Activated naive CD4-positive, alpha-beta T cell treated with anti-CD3 and anti-CD28 coated beads, Interleukin-2, amount 50 U/mL, for 16 hours (primary cell): ENCODE data around the gene FUT4.
"Not testable (repeated sequence)": the region's sequence is repeated elsewhere in the genome, so short reads cannot be mapped to it uniquely, and the experiment has no call there.

Experiments
- DNase-seq: peaks from one replicate; pipeline ENCODE4 v3.0.0-alpha.2; 2020

Gene FUT4

GRCh38 chr11:94543695-94544645 lies at the start of gene FUT4:
TSS of gene FUT4 (plus strand) at chr11:94543921. CDS start at chr11:94544134, 213 bp downstream.
- DNase-seq, result peak; percentile 76

- DNase-seq, result no peak
Measured at GRCh38 chr11:94494126-94494680, 49.5 kb upstream of the FUT4 start.

- DNase-seq, result no peak
Measured at GRCh38 chr11:94500181-94500580, 43.5 kb upstream of the FUT4 start.

GRCh38 chr11:94501522-94501921 lies 42.2 kb upstream of the FUT4 start:
- DNase-seq, result no peak

DNA sequence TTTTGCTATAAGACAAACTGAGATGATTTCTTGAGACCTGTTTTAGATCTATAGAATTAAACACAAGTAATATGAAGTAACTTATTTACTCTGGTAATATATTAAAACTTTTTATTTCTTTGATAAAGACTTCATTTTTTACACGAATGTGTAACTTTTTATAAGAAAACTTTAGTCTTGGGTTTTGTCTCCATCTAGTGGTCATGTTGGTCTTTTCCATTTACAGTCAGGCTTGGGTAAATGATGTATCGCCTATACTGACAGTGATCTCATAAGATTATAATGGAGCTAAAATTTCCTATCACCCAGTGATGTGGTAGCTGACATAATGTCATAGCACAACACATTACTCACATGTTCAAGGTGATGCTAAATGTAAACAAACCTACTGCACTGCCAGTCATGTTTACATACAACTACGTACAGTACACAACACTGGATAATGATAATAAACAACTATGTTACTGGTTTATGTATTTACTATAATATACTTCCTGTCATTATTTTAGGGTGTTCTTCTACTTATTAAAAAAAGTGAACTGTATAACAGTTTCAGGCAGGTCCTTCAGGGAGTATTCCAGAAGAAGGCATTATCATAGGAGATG lies 38.9 kb upstream of the FUT4 start:
- DNase-seq, result no peak

DNA sequence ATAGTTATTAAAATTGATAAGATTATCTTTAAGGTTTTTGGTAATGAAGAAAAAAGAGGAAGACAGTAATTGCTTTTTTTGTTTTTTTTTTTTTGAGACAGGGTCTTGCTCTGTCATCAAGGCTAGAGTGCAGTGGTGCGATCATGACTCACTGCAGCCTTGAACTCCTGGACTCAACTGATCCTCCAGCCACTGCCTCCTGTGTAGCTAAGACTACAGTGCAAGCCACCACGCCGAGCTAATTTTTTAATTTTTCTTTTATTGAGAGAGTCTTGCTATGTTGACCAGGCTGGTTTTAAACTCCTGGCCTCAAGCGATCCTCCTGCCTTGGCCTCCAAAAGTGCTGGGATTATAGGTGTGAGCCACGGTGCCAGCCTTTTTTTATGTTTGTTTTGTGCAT lies 37.2 kb upstream of the FUT4 start:
- not testable (repeated sequence) for DNase-seq

GRCh38 chr11:94507485-94507884 lies 36.2 kb upstream of the FUT4 start:
- no peak for DNase-seq

GRCh38 chr11:94511932-94512781 lies 31.6 kb upstream of the FUT4 start, which contains the start of gene C11orf97:
TSS of gene C11orf97 (plus strand) at chr11:94512461. CDS start at chr11:94512529, 68 bp downstream.
- peak; percentile 50 for DNase-seq

- DNase-seq, result no peak
Measured at GRCh38 chr11:94513091-94513490, 30.6 kb upstream of the FUT4 start.

- no peak for DNase-seq
Measured at GRCh38 chr11:94515398-94515797, 28.3 kb upstream of the FUT4 start.

DNA sequence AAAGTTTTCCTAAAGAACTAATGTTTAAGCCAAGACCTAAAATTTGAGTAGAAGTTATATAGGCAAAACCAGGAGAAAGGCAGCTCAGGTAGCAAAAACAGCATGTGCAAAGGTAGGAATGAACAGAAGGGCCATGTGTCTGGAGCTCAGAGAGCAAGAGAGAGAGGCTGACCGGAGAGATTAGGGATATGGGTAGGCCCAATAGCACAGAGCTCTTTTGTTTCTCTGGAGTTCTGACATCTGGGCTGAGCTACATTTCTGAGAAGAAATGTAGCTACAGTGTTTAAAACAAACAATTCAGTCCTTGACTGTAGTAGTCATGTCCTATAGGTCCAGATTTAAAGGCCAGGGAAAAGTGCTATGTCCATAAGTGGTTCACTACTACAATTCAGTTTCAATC lies 27.0 kb upstream of the FUT4 start:
- DNase-seq, result no peak

DNA sequence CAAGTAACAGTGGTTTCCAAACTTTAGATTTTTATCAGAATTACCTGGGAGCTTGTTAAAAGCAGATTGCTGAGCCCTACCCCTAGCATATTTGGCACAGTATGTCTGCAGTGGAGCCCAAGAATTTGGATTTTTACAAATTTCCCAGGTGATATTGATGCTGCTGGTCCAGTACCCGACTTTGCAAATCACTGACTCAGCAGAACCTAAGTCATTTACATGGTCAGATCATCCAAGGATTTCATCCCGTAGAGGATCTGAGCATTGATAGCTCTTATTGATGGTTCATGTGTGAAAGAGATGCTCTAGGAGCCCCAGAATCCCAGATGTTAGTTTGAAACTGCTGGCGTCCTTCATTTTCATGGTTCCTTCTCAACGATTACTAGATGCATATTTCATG lies 25.4 kb upstream of the FUT4 start:
- DNase-seq, result no peak

GRCh38 chr11:94519478-94520084 lies 24.1 kb upstream of the FUT4 start:
- DNase-seq, result no peak

DNA sequence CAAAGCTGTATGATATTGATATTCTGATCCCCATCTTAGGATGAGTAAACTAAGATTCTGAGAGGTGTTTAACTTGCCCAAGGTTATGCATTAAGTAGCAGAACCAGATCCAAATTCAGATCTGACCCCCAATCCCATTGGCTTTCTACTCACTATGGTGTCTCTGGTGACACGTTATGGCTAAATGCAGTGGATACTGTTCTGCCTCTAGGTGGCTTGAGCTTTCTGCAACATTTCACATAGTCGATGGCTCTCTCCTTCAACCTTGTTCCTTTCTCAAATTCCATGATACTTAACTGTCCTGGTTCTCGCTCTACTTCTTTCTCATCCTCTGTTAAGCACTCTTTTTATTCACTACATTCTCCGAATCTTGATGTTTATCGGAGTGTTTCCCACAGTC lies 22.0 kb upstream of the FUT4 start:
- DNase-seq, result no peak

DNA sequence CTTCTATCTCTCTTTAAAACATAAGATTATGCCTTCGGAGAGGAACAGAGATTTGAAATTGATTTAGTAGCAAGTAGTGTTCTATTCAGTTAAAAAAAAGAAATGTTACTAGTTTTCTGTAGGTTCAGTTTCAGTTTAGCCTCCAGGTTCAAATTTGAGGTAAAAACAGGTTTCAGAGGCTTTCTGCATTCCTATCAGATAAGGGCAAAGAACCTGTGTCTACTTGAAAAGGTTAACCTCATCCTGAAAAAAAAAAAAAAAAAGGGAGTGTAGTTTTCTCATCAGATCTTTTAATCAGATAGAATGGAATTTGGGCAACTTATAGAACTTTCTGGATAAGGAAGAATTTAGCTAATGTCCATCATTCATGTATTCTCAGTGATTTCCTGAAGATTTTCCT lies 19.4 kb upstream of the FUT4 start:
- DNase-seq, result no peak

DNA sequence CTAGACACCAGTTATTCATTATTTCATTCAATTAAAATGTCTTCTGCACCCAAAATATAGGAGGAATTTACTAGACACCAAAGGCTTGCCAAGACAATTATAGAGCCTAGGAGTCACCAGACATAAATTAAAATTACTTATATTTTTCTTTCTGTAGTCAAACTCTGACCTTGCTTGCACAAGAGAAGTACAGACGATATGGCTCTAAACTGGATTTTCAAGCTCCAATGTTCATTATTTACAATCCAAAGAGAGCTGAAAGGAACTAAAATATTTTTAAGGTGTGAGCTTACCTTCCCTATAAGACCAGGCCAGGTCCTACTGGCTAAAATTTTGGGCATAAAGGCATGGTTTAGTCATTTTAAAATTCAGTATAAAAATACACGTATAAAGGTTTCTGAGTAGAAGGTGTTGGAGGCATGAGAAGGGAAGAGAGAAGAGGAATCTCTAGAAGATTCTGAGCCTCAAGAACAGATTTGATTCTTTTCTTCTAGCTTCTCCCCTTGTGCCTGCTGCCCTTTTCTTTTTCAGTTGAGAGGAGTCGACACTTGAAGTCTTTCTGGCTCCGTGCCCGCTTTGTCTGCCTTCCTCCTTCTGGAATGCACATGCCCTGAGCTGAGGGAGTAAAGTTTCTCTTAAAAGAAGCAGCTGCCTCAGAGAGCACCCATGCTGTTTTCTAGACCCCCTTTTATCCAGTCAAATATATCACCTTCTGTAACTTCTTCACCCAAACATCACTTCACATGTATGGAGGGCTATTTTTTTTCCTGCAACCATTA lies 18.0 kb upstream of the FUT4 start:
- no peak for DNase-seq

- no peak for DNase-seq
Measured at GRCh38 chr11:94526645-94527438, 16.9 kb upstream of the FUT4 start.

- no peak for DNase-seq
Measured at GRCh38 chr11:94528551-94528950, 15.2 kb upstream of the FUT4 start.

DNA sequence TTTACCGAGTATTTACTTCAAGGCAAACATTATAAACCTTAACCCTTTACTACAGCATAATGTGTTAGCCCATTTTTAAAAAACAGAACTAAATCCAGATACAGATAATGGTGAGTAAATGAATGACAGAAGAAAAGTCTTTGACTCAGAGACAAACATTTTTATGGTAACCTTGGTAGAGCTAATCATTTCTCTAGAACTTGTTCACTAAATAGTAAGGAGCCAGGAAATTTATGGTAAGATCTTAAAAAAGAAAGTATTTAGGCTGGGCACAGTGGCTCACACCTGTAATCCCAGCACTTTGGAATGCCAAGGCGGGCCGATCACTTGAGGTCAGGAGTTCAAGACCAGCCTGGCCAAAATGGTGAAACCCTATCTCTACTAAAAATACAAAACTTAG lies 11.5 kb upstream of the FUT4 start:
- DNase-seq, result no peak

DNA sequence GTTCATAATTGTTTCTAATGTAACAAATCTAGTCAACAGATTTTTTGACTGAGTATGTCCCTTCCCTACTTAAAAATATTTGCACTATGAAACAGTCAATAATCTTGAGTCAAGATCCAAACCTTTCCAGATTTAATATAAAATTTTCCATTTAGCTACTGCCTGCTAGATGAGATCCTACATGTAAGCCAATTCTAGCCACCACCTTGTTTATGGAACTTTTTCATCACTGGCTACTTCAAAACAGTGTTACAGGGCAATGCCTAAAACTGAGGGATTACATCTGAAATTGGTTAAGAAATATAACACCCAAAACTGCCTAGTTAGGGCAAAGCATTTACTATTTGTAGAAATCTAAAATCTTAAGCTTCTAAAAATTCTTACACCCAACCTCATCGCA lies 10.5 kb upstream of the FUT4 start:
- DNase-seq, result no peak
